SKM-1 (cell line): ENCODE measurements around the gene RAI1.
"Not testable (repeated sequence)": the region's sequence is repeated elsewhere in the genome, so short reads cannot be mapped to it uniquely, and the experiment has no call there.

Experiments
- DNase-seq: peaks from one replicate; lab custom pipeline; 2025; ENCODE audit not compliant: unreplicated experiment; lab: John Stamatoyannopoulos, UW

Gene RAI1

GRCh38 chr17:17663160-17664063, 17.8 kb upstream of the RAI1 start:
- no peak for DNase-seq

GRCh38 chr17:17664064-17664452, 17.2 kb upstream of the RAI1 start:
- no peak for DNase-seq

GRCh38 chr17:17665255-17665654, 16.0 kb upstream of the RAI1 start:
- DNase-seq, result no peak

GRCh38 chr17:17666111-17666714, 15.0 kb upstream of the RAI1 start:
- no peak for DNase-seq

- DNase-seq, result no peak
Observed at GRCh38 chr17:17667231-17667630, 14.0 kb upstream of the RAI1 start.

GRCh38 chr17:17667947-17668346, 13.3 kb upstream of the RAI1 start:
- DNase-seq, result no peak

GRCh38 chr17:17668358-17668757, 12.9 kb upstream of the RAI1 start:
- no peak for DNase-seq

- no peak for DNase-seq
Observed at GRCh38 chr17:17668775-17669579, 12.3 kb upstream of the RAI1 start.

- no peak for DNase-seq
Observed at GRCh38 chr17:17669580-17670235, 11.6 kb upstream of the RAI1 start.

GRCh38 chr17:17670701-17671305, 10.5 kb upstream of the RAI1 start:
- DNase-seq, result no peak

- DNase-seq, result no peak
Observed at GRCh38 chr17:17671369-17672129, 9.7 kb upstream of the RAI1 start.

GRCh38 chr17:17672453-17673368, 8.5 kb upstream of the RAI1 start:
- peak; percentile 96 for DNase-seq

GRCh38 chr17:17675416-17675815, 5.8 kb upstream of the RAI1 start:
- no peak for DNase-seq

GRCh38 chr17:17675925-17676534, 5.2 kb upstream of the RAI1 start:
- DNase-seq, result peak; percentile 32

GRCh38 chr17:17676752-17677151, 4.5 kb upstream of the RAI1 start:
- DNase-seq, result no peak

- no peak for DNase-seq
Observed at GRCh38 chr17:17677299-17678040, 3.8 kb upstream of the RAI1 start.

GRCh38 chr17:17678063-17678699, 3.1 kb upstream of the RAI1 start:
- DNase-seq, result not testable (repeated sequence)
